ENCODE results near the gene C6orf62.

The C6orf62 gene

GRCh38 chr6:24658573-24659560 is 60.1 kb downstream of the C6orf62 start:
- DNase-seq (ENCODE audit: insufficient read length) (no peak), FAIRE-seq (no peak)
- TF ChIP-seq TAF1 (IDR thresholded peaks at IDR 0.05; ENCODE audit: borderline replicate concordance, low read depth, low read length) (no peak), POLR2AphosphoS5 (IDR thresholded peaks at IDR 0.05; ENCODE audit: low read depth, low read length) (no peak), POLR2A (IDR thresholded peaks at IDR 0.05; ENCODE audit: low read depth, low read length) (no peak)

DNA sequence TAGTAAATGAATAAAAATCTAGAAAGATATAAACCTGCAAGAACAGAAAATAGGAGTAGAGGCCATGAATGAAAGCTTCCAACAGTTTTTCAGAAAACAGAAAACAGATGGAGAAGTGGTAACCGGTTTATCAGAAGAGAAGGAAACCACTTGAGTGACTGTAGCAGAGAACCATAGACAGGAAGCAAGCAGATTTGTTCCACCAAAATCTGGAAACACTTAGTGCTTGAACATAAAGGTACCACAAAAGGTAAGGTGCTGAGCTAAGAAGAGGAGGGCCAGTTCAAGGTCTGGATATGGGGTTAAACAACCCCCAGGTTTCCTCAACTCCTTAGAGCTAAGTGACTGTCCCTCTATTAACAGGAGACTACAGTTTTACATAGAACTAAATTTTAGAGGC is 63.7 kb downstream of the C6orf62 start:
- no peak for FAIRE-seq
- no peak for TF ChIP-seq POLR2A (IDR thresholded peaks at IDR 0.05; ENCODE audit: low read depth, low read length)
- TF ChIP-seq POLR2AphosphoS5 (IDR thresholded peaks at IDR 0.05; ENCODE audit: low read depth, low read length), result no peak
- no peak for TF ChIP-seq TAF1 (IDR thresholded peaks at IDR 0.05; ENCODE audit: borderline replicate concordance, low read depth, low read length)
- DNase-seq (ENCODE audit: insufficient read length), result no peak

All from GM12892 (cell line).